Karpas-422 (cell line): ENCODE results near the gene MAP7. TPM values are rescaled to one million over a fixed set of nuclear protein-coding genes. Genes with fewer than 3 reads are reported as not detected.
"Not testable (repeated sequence)": the region's sequence is repeated elsewhere in the genome, so short reads cannot be mapped to it uniquely, and the experiment has no call there.

Source experiments
- DNase-seq: peaks from one replicate; pipeline ENCODE4 v3.0.0-alpha.2; 2015
- H2AFZ ChIP-seq: fragments of 200-600 bp; sonication (generic); 2 replicates; pipeline ENCODE4 v1.6.1; 2014; ENCODE audit warnings: antibody characterized with exemption, low read length, mixed read lengths
- H3K27ac ChIP-seq: fragments of 200-600 bp; sonication (generic); 2 replicates; pipeline ENCODE4 v1.5.1; 2014; ENCODE audit warnings: mild to moderate bottlenecking, low read length, moderate library complexity
- H3K27me3 ChIP-seq: fragments of 200-600 bp; sonication (generic); 2 replicates; pipeline ENCODE4 v1.6.1; 2014; ENCODE audit warnings: low read length, mixed read lengths
- H3K36me3 ChIP-seq: fragments of 200-600 bp; sonication (generic); 2 replicates; pipeline ENCODE4 v1.6.1; 2014; ENCODE audit warnings: low read length, mixed read lengths; ENCODE audit not compliant: insufficient read depth
- H3K4me1 ChIP-seq: fragments of 200-600 bp; sonication (generic); 2 replicates; pipeline ENCODE4 v1.6.1; 2014; ENCODE audit warnings: mild to moderate bottlenecking, low read length, mixed read lengths
- H3K4me2 ChIP-seq: fragments of 200-600 bp; sonication (generic); 2 replicates; pipeline ENCODE4 v1.6.1; 2014; ENCODE audit warnings: low read length, low read depth, mild to moderate bottlenecking; ENCODE audit not compliant: poor library complexity, severe bottlenecking
- H3K4me3 ChIP-seq: fragments of 200-600 bp; sonication (generic); 2 replicates; pipeline ENCODE4 v1.5.1; 2014; ENCODE audit warnings: mild to moderate bottlenecking, antibody characterized with exemption, low read length, mixed read lengths
- H3K79me2 ChIP-seq: fragments of 200-600 bp; sonication (generic); 2 replicates; pipeline ENCODE4 v1.6.1; 2014; ENCODE audit warnings: mild to moderate bottlenecking, low read length, mixed read lengths
- H3K9ac ChIP-seq: fragments of 200-600 bp; sonication (generic); 2 replicates; pipeline ENCODE4 v1.6.0; 2014; ENCODE audit warnings: low read length
- H3K9me2 ChIP-seq: fragments of 200-600 bp; sonication (generic), shearing (Covaris generic); replicated peaks from 2 replicates; pipeline ENCODE4 v1.6.0; 2014; ENCODE audit warnings: mild to moderate bottlenecking, low read length, moderate library complexity; ENCODE audit not compliant: insufficient read depth
- H3K9me3 ChIP-seq: fragments of 300-700, 200-600 bp; sonication (generic); 2 replicates; pipeline ENCODE4 v1.6.1; 2014; ENCODE audit warnings: low read length, mixed read lengths
- H4K20me1 ChIP-seq: fragments of 200-600 bp; sonication (generic); 2 replicates; pipeline ENCODE4 v1.6.1; 2014; ENCODE audit warnings: mild to moderate bottlenecking, antibody characterized with exemption, low read length, low read depth; ENCODE audit not compliant: insufficient read depth
- total RNA-seq: library from RNA; depleted of rRNA; stranded (reverse); fragments of >200 nt; shearing (Covaris generic); gene quantifications from 2 replicates; pipeline ENCODE4 v1.2.3, GENCODE V29; 2014; ENCODE audit warnings: low replicate concordance

The MAP7 gene
- total RNA-seq, 1 experiment from 2014 or later, result not detected

DNA sequence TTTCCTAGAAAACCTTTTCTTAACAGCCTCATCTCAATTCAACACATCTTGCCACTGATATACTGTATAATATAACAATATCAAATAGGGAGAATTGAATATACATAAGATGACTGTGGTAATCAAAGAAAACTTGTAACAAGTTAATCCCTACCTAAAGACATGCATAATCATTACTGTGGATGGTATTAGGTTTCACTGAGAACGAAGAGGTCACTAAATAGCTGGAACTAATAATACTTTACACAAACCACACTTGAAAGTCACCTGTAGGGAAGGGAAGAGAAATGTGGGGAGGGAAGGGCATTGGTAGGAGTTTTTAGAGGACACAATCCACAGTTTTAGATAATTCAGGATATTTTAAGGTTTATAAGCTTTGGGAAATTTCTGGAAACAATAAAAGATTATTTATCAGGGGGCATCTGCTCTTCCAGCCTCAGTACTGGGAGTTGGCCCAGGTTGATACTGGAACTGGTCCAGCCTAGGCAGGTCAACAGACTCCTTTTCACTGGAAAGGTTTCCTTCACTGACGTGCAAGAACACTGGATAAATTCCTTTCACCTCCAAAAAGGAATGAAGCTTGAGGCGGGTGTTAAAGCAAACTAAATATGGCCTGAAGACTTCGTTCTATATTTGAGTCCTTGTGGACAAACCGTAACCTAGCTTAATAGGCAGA is 44.0 kb downstream of the MAP7 start:
- no peaks in the 10 kb centered on the region for H3K9me3 ChIP-seq
- no peaks in the 10 kb centered on the region for H3K4me1 ChIP-seq
- no peaks in the 10 kb centered on the region for H3K9me2 ChIP-seq
- H4K20me1 ChIP-seq, result no peaks in the 10 kb centered on the region
- no peak overlapping the region for H3K27ac ChIP-seq
- no peak overlapping the region for H3K4me3 ChIP-seq
- H3K4me2 ChIP-seq, result no peak overlapping the region
- H3K36me3 ChIP-seq, result no peaks in the 10 kb centered on the region
- no peak overlapping the region for H3K9ac ChIP-seq
- no peaks in the 10 kb centered on the region for H3K79me2 ChIP-seq
- no peaks in the 10 kb centered on the region; the same call in 1 of the 2 replicates for H3K27me3 ChIP-seq
- H2AFZ ChIP-seq, result no peak overlapping the region
- no peak for DNase-seq

DNA sequence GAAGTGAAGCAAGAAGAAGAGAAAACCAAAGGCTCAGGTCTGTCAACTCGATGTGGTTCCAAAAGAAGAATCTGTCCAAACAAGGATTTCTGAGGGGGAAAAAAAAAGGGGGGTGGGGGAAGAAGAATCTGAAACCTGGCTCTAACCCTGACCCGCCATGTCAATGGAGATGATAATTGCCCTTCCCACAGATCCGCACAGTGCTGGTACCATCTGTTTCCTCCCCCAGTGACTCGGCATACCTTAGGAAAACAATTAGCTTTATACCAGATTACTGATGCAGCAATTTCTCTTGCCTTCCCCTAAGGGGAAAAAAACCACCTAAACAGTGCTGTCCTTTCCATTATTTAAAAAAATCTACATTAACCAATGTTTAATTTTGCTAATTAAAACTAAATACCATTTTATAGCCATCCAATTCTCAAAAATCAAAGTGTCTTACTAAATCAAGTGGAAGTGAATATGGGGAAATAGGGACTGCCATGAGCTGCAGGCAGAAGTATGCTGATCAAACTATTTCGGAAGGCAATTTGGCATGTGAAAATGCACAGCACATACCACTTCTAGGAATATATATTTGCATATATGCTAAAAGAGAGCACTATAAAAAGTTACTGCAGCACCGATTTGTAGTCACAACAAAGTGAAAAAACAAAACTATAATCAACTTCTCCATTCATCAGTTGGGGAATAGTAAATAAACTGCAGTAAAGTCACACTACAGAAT is 46.8 kb downstream of the MAP7 start:
- Histone ChIP-seq H3K36me3 (no peaks in the 10 kb centered on the region), H3K4me3 (no peak overlapping the region), H3K9me3 (no peaks in the 10 kb centered on the region), H3K9ac (no peak overlapping the region), H3K27ac (no peak overlapping the region), H2AFZ (no peak overlapping the region), H3K79me2 (no peaks in the 10 kb centered on the region), H3K4me2 (no peak overlapping the region), H4K20me1 (no peaks in the 10 kb centered on the region), H3K27me3 (no peaks in the 10 kb centered on the region; the same call in 1 of the 2 replicates), H3K4me1 (no peaks in the 10 kb centered on the region), H3K9me2 (no peaks in the 10 kb centered on the region)
- no peak for DNase-seq

DNA sequence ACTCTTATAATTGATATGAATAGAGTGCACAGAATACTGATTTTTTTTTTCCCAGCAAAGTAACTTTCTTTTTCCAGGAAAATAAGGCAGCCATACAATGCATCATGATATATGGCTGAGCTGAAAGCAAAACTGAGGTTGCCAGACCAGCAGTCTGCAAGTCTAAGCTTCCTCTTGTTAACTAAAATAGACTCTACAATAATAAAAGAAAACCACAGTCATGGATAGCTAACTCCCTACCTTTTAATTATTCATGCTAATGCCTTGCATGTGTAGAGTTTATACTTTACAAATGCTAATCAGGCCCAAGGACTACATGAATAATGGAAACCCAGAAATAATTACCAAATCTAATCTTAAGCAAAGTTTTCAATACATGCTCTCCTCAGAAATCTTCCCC is 47.4 kb downstream of the MAP7 start:
- H3K4me3 ChIP-seq, result no peak overlapping the region
- no peaks in the 10 kb centered on the region for H3K79me2 ChIP-seq
- no peaks in the 10 kb centered on the region for H3K27me3 ChIP-seq
- H3K9me2 ChIP-seq, result no peaks in the 10 kb centered on the region
- no peak for DNase-seq
- H3K4me1 ChIP-seq, result no peaks in the 10 kb centered on the region
- no peaks in the 10 kb centered on the region for H3K36me3 ChIP-seq
- no peak overlapping the region for H3K4me2 ChIP-seq
- H4K20me1 ChIP-seq, result no peaks in the 10 kb centered on the region
- H3K9me3 ChIP-seq, result no peaks in the 10 kb centered on the region
- no peak overlapping the region for H2AFZ ChIP-seq
- no peak overlapping the region for H3K27ac ChIP-seq
- H3K9ac ChIP-seq, result no peak overlapping the region

DNA sequence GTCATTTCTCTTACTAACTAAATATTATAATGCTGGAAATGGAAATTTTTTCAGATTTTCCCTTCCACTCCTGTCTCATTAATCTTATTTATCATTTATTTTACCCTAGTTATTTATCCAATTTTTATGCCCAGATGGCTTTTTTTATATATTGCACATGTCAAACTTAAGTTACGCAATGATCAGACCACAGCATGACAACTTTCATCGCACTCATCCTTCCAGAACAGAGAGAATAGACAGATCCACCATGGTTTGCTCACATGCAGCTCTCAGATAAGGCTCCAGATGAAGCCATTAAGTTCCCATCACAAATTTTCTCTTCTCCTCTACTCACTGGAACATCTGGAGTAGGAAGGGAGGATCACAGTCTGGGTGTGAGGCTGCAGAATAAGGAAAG is 48.7 kb downstream of the MAP7 start:
- Histone ChIP-seq H2AFZ (no peak overlapping the region), H3K9me2 (no peaks in the 10 kb centered on the region), H3K9ac (no peak overlapping the region), H3K4me1 (no peaks in the 10 kb centered on the region), H4K20me1 (no peaks in the 10 kb centered on the region), H3K36me3 (no peaks in the 10 kb centered on the region), H3K79me2 (no peaks in the 10 kb centered on the region), H3K4me3 (no peak overlapping the region), H3K27ac (no peak overlapping the region), H3K9me3 (no peaks in the 10 kb centered on the region), H3K4me2 (no peak overlapping the region), H3K27me3 (no peaks in the 10 kb centered on the region)
- no peak for DNase-seq

DNA sequence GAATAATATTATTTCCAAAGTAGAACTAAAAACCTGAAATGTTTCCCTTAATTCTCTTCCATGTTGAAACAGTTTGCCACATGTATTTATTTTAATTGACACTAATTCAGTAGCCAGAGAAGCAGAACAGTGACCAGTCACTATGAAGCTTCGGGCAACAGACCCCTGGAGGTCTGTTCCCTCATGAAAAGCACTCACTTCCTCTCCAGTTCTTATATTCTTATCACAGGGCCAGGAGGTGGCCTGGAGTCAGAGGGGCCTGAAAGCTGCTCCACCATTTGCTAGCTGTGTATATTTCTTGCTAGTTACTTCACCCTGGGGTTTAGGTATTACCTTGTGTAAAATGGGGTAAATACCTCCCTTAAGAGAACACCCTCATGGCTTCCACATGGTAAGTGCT is 49.1 kb downstream of the MAP7 start:
- no peaks in the 10 kb centered on the region for H3K79me2 ChIP-seq
- no peak overlapping the region for H3K4me2 ChIP-seq

DNA sequence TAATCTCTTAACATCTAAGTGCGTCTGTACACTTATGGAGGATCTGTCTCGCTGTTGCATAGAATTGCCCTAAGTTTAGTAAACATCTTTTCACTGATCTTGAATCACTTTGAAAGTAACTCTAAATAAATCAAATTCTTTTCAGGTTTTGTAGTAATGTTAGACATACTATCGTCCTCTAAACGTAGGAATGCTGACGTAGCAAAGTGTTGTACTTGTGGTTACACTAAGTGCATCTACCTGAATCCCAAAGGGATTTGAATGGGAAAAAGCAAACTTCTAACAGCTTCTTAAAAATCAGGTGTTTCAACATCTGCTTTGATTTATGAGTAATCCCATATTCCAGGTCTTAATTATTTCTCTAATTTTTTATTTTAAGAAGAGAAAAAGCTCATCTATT is 49.8 kb downstream of the MAP7 start:
- Histone ChIP-seq H3K4me2 (no peak overlapping the region), H3K9me2 (no peaks in the 10 kb centered on the region), H3K9ac (no peak overlapping the region), H3K9me3 (no peaks in the 10 kb centered on the region), H3K36me3 (no peaks in the 10 kb centered on the region), H3K27me3 (no peaks in the 10 kb centered on the region), H3K4me3 (no peak overlapping the region), H3K4me1 (no peaks in the 10 kb centered on the region), H3K27ac (no peak overlapping the region), H3K79me2 (no peaks in the 10 kb centered on the region), H4K20me1 (no peaks in the 10 kb centered on the region), H2AFZ (no peak overlapping the region)
- DNase-seq, result no peak

More for the DNA sequence above, 49.1 kb downstream of the MAP7 start:
- Histone ChIP-seq H3K4me1 (no peaks in the 10 kb centered on the region), H3K27ac (no peak overlapping the region), H4K20me1 (no peaks in the 10 kb centered on the region), H2AFZ (no peak overlapping the region), H3K27me3 (no peaks in the 10 kb centered on the region), H3K4me3 (no peak overlapping the region), H3K9me2 (no peaks in the 10 kb centered on the region), H3K9ac (no peak overlapping the region), H3K36me3 (no peaks in the 10 kb centered on the region), H3K9me3 (no peaks in the 10 kb centered on the region)
- no peak for DNase-seq

DNA sequence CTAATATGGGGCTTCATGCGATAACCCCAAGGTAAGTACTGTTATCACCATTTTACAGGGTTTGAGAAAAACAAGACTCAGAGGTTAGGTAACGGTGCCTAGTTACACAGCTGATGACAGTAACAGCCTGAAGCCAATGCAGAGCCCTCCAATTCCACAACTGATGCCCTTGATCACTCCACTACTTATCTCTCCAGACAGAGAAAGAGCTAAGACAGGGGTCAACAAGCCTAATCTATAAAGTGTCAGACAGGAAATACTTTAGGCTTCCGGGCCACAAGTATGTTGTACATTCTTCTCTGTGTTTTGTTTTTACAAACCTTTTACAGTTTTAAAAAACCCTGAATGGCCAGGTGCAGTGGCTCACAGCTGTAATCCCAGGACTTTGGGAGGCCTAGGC is 50.9 kb downstream of the MAP7 start:
- no peaks in the 10 kb centered on the region for H3K9me2 ChIP-seq
- no peaks in the 10 kb centered on the region for H3K9me3 ChIP-seq
- no peaks in the 10 kb centered on the region for H4K20me1 ChIP-seq
- no peak overlapping the region for H3K9ac ChIP-seq
- H3K4me2 ChIP-seq, result no peak overlapping the region
- H3K27me3 ChIP-seq, result no peaks in the 10 kb centered on the region
- H3K36me3 ChIP-seq, result no peaks in the 10 kb centered on the region
- H3K4me1 ChIP-seq, result no peaks in the 10 kb centered on the region
- H2AFZ ChIP-seq, result no peak overlapping the region
- H3K79me2 ChIP-seq, result no peaks in the 10 kb centered on the region
- H3K27ac ChIP-seq, result no peak overlapping the region
- H3K4me3 ChIP-seq, result no peak overlapping the region
- no peak for DNase-seq

DNA sequence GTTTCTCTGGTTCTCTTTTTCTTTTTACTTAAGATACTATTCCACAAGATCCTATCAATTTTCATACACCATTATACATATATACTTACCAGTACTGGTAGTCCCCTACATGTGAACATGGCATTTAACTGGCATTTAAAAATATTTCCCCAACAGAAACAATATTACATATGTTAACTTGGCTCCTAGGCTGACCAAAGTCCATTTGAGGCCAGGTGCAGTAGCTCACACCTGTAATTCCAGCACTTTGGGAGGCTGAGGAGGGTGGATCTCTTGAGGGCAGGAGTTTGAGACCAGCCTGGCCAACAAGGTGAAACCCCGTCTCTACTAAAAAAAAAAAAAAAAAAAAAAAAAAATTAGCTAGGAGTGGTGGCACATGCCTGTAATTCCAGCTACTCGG is 53.8 kb downstream of the MAP7 start:
- not testable (repeated sequence) for H3K27me3 ChIP-seq, H3K4me1 ChIP-seq, H3K4me2 ChIP-seq, H3K4me3 ChIP-seq, H3K79me2 ChIP-seq, H2AFZ ChIP-seq, H3K9me3 ChIP-seq, DNase-seq, H3K9me2 ChIP-seq, H4K20me1 ChIP-seq, H3K9ac ChIP-seq, H3K27ac ChIP-seq, H3K36me3 ChIP-seq
